Measurements from ENCODE around the gene RCSD1.

RCSD1 gene

GRCh38 chr1:167618789-167619188, 11.2 kb upstream of the RCSD1 start:
- DNase-seq = no peak

DNA sequence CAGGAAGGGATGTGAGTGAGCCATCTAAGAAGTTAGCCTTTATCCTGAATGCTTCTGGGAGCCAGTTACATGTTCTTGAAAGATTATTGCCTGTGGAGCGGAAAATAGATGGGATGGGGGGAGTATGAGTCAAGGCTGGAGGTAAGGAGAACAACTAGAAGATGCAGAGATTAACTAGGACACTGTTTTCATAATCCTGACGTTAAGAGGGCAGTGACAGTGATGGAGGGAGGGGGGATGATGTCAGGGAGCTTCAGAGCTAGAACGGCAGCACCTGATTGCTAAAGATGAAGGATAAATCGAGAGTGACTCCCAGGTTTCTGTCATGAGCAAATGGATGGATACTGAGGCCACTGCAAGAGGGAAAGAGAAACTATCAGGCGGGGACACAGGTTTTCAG, 10.0 kb upstream of the RCSD1 start:
- no peak for DNase-seq

GRCh38 chr1:167621780-167622313, 8.2 kb upstream of the RCSD1 start:
- DNase-seq = peak; percentile 25

- DNase-seq = no peak
Observed at GRCh38 chr1:167623951-167624350, 6.1 kb upstream of the RCSD1 start.

DNA sequence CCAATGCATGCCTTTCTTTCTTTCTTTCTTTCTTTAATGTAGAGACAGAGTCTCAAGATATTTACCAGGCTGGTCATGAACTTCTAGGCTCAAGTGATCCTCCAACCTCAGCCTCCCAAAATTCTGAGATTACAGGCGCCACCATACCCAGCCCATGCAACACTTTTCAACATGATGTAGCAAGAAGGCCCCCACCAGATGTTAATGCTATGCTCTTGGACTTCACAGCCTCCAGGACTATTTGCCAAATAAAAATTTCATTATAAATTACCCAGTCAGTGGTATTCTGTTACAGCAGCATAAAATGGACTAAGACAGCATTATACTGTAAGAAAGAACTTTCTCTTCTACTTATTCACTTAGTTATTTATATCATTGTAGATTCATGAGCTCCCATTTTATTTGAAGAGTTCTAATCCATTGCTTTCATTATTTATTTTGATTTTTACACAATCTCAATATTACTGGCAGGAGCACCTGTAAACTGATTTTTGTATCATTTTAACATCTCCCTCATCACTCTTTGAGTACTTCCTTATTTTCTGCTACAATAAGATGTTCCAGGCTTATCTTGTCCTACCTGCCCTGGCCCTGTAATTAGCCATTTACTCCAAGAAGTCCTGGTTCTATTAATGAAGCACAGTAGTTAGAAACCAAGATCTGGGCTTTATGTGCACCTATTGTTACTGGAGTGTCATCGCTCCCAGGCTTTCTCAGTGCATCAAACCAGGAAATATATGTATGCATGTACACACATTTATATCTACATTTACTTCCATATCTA, 4.8 kb upstream of the RCSD1 start:
- DNase-seq = no peak

- DNase-seq = peak; percentile 42
Observed at GRCh38 chr1:167627615-167627864, 2.5 kb upstream of the RCSD1 start.

- DNase-seq = peak; percentile 86
Observed at GRCh38 chr1:167627865-167628641, 2.0 kb upstream of the RCSD1 start.

- no peak for DNase-seq
Observed at GRCh38 chr1:167628741-167629515, 1.1 kb upstream of the RCSD1 start.

GRCh38 chr1:167630568-167631385, 745 bp downstream of the RCSD1 start:
- DNase-seq = peak; percentile 53

DNA sequence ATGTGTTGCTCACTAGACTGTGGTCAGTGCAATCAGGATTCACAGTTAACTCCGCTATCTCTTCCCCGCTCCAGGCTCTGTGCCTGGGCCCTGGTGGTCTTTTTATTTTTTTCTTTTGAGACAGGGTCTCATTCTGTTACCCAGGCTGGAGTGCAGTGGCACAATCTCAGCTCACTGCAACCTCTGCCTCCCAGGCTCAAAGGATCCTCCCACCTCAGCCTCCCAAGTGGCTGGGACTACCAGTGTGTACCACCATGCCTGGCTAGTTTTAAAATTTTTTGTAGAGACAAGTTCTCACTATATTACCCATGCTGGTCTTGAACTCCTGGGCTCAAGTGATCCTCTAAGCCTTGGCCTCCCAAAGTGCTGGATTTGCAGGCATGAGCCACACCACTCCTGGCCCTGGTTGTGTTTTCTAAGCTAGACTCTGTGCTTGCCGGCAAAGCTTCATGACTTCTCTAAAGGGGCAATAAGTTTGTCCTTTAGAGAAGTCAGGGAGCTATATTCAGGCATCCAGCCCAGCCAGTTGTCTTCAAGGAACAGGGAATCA, 1.4 kb downstream of the RCSD1 start:
- DNase-seq = no peak

GRCh38 chr1:167631936-167632614, 2.0 kb downstream of the RCSD1 start:
- DNase-seq = peak; percentile 38

GRCh38 chr1:167633258-167633944, 3.4 kb downstream of the RCSD1 start:
- DNase-seq = no peak

- no peak for DNase-seq
Observed at GRCh38 chr1:167634435-167634834, 4.4 kb downstream of the RCSD1 start.

DNA sequence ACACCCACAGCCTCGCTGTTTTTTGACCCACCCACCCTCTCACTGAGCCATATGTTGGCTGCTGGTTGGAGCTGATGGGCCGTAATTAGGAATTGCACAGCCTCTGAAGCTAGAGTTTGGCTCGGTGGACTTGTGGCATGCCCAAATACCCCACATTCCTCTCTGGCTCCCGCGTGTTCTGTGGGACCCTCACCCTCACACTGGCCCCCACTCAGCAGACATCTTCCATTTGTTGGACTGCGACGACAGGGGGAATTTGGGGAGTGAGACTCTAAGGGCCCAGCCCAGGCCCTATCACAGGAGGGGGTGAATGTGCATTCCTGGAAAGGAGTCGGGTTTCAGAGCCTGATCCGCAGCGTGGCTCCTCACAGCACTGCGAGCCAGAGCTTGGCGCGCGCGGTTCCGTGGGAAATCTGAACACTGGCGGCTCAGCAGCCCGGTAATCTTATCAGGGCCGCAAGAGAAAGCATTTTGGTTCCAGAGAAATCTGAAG, 5.2 kb downstream of the RCSD1 start:
- no peak for DNase-seq

DNA sequence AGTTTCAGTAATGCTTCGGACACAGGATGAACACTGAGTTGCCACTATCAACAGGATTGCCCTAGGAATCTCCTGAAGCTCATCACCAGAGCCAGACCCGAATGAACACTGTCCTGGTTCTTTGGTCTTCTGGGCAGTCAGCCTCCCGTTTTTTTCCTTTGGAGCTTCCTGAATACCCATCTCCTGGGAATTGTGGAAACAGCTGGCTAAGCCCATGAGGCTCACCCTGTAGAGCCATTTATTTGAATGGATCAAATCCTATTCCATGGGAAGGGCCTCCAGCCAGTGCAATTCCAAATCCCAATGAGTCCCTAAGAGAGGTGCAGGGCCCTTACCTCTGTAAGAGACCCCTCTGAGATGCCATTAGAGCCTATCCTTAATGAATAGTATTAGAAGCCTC, 5.9 kb downstream of the RCSD1 start:
- DNase-seq = no peak

DNA sequence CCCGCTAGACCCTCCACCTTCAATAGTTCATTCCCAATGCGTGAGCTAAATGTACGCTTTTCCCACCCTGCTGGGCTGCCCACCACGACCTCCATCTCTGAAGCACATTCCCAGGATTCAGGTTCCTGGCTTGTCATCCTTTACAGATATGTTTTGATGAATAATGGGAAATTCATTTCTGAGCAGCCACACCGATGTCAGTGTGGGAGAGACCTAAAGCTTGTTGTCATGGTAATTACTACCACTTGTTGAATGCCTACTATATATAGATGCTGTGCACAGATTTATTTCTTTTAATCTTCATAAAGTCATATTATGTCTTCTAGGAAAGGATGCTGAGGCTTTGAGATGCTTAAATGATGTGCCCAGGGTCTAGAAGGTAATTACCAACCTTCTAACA, 8.0 kb downstream of the RCSD1 start:
- DNase-seq = no peak

GRCh38 chr1:167640051-167640450, 10.0 kb downstream of the RCSD1 start:
- no peak for DNase-seq

- DNase-seq = peak; percentile 65
Observed at GRCh38 chr1:167641786-167642500, 11.9 kb downstream of the RCSD1 start.

DNA sequence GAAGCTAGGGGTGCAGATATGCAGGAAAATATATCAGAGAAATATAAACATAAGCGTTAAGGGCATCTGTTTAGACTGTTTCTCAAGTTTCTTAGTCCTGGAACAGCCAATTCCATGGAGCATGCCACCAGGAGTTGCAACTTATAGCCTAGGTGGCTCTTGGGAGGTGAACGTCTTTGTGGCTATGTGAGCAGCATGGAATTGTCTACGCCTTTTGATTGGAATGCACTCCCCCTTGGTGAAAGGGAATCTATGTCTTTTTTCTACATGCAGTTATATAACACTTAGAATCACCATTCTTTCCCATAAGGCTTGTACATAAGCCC, 12.4 kb downstream of the RCSD1 start:
- DNase-seq = no peak

- no peak for DNase-seq
Observed at GRCh38 chr1:167643441-167643840, 13.4 kb downstream of the RCSD1 start.
